ENCODE measurements around the gene IMMT. TPM values are rescaled to one million over a fixed set of nuclear protein-coding genes. Genes with fewer than 3 reads are reported as not detected.

IMMT gene
- total and polyA plus RNA-seq, 9 of the 15 experiments (the other 6 are each of a cell fraction or from before 2014, with no cell fraction given), result 119 to 294 (median 140) TPM

- peak; percentile 80 for TF ChIP-seq REST (IDR thresholded peaks at IDR 0.05; ENCODE audit: borderline replicate concordance)
- TF ChIP-seq REST (CRISPR knock-in tag; IDR thresholded peaks at IDR 0.05; ENCODE audit: low read depth), result no peak
- no peak for TF ChIP-seq TCF7 (IDR thresholded peaks at IDR 0.05; ENCODE audit: borderline replicate concordance)
- TF ChIP-seq ATF4 (CRISPR knock-in tag; IDR thresholded peaks at IDR 0.05), result no peak
- no peak for TF ChIP-seq CLOCK (CRISPR knock-in tag; IDR thresholded peaks at IDR 0.05; ENCODE audit: borderline replicate concordance)
- TF ChIP-seq STAT6 (CRISPR knock-in tag; IDR thresholded peaks at IDR 0.05), result no peak
- no peak for TF ChIP-seq MBD1 (CRISPR knock-in tag; IDR thresholded peaks at IDR 0.05)
- TF ChIP-seq POU5F1 (IDR thresholded peaks at IDR 0.05; ENCODE audit: borderline replicate concordance, low read depth, low read length, partially characterized antibody), result no peak
- peak; percentile 22; the same call in 1 of the 2 replicates for TF ChIP-seq MYC (IDR thresholded peaks at IDR 0.05; ENCODE audit: low read depth, low read length)
- no peak for TF ChIP-seq MYC (CRISPR knock-in tag; IDR thresholded peaks at IDR 0.05; ENCODE audit: borderline replicate concordance, low read depth)
- TF ChIP-seq NELFE (IDR thresholded peaks at IDR 0.05; ENCODE audit: insufficient read depth, insufficient read length), result no peak
Measured at GRCh38 chr2:86204458-86204857, 9.2 kb upstream of the IMMT start (continued).

All from K562 (cell line).